MCF 10A (cell line): ENCODE data around the gene PCGF3. TPM values are rescaled to one million over a fixed set of nuclear protein-coding genes. Genes with fewer than 3 reads are reported as not detected.

Experiments used
- BruUV-seq: library from RNA; stranded (reverse); fragments of 400-500 nt; replicated peaks from 2 replicates; lab custom pipeline; 2021; lab: Mats Ljungman, UMichigan
- CTCF ChIA-PET: fragments of 300-600 bp; sonication (Branson Sonifier 250); formaldehyde crosslinking; extraction: SDS; loops from one replicate; lab custom pipeline; 2021; ENCODE audit warnings: antibody characterized with exemption, inconsistent platforms; lab: Yijun Ruan, JAX
- POLR2A ChIA-PET: fragments of 300-600, 350-650 bp; sonication (Branson Sonifier 250); formaldehyde crosslinking; extraction: SDS; loops from one replicate; lab custom pipeline; 2020; ENCODE audit warnings: antibody characterized with exemption, inconsistent platforms; lab: Yijun Ruan, JAX
- DNase-seq: peaks from one replicate; pipeline ENCODE4 v3.0.0-alpha.2; 2018; ENCODE audit not compliant: unreplicated experiment
- H3K27ac Mint-ChIP-seq: one replicate; pipeline ENCODE4 v1.8.0; 2022; ENCODE audit warnings: mild to moderate bottlenecking, low read depth, mixed read lengths; ENCODE audit not compliant: unreplicated experiment
- H3K27me3 Mint-ChIP-seq: one replicate; pipeline ENCODE4 v1.8.0; 2022; ENCODE audit warnings: mixed read lengths; ENCODE audit not compliant: insufficient read depth, unreplicated experiment
- H3K36me3 Mint-ChIP-seq: one replicate; pipeline ENCODE4 v1.8.0; 2022; ENCODE audit warnings: mild to moderate bottlenecking, moderate library complexity, mixed read lengths; ENCODE audit not compliant: insufficient read depth, unreplicated experiment
- H3K4me1 Mint-ChIP-seq: one replicate; pipeline ENCODE4 v1.8.0; 2022; ENCODE audit warnings: mixed read lengths; ENCODE audit not compliant: insufficient read depth, unreplicated experiment
- H3K4me3 Mint-ChIP-seq: one replicate; pipeline ENCODE4 v1.8.0; 2022; ENCODE audit warnings: mild to moderate bottlenecking, moderate library complexity, mixed read lengths; ENCODE audit not compliant: unreplicated experiment
- H3K9me3 Mint-ChIP-seq: one replicate; pipeline ENCODE4 v1.8.0; 2022; ENCODE audit warnings: mixed read lengths; ENCODE audit not compliant: unreplicated experiment
- intact Hi-C: fragments of 100-400 bp; cut with micrococcal nuclease; formaldehyde crosslinking; loops from 2 replicates; pipeline ENCODE4 v1.14.1; 2022
- total RNA-seq: library from RNA; stranded (reverse); gene quantifications from 2 replicates; pipeline ENCODE4 v1.2.3, GENCODE V29; 2022
- TF ChIP-seq, protein P1 (sequence below): fragments of 200-600 bp; IDR thresholded peaks from one replicate; pipeline ENCODE4 v1.8.0; 2022; ENCODE audit warnings: antibody characterized with exemption, mild to moderate bottlenecking; ENCODE audit not compliant: unreplicated experiment

PCGF3 gene
- total RNA-seq, 1 experiment from 2014 or later, result 26.5 TPM

DNA sequence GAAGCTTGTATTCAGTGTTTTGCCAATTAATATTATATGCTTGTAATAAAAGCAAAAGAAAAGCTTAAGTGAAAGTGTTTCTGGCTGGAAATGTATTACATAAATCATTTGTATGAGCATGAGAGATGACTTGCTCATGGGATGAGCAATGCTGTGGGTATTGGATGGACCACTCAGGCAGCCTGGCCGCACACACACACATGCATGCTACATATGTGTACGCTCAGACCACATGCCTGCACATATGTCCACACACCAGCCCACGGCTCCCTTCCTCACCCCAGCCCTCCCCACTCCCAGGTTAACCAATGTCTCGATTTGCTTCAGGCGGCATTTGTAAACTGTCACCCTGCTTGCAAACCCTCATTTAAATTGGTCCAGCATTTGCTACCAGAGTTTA lies 64.4 kb downstream of the PCGF3 start:
- TF ChIP-seq, protein P1, sequence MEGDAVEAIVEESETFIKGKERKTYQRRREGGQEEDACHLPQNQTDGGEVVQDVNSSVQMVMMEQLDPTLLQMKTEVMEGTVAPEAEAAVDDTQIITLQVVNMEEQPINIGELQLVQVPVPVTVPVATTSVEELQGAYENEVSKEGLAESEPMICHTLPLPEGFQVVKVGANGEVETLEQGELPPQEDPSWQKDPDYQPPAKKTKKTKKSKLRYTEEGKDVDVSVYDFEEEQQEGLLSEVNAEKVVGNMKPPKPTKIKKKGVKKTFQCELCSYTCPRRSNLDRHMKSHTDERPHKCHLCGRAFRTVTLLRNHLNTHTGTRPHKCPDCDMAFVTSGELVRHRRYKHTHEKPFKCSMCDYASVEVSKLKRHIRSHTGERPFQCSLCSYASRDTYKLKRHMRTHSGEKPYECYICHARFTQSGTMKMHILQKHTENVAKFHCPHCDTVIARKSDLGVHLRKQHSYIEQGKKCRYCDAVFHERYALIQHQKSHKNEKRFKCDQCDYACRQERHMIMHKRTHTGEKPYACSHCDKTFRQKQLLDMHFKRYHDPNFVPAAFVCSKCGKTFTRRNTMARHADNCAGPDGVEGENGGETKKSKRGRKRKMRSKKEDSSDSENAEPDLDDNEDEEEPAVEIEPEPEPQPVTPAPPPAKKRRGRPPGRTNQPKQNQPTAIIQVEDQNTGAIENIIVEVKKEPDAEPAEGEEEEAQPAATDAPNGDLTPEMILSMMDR, result no peak
- H3K27me3 Mint-ChIP-seq, result no peaks in the 10 kb centered on the region
- intact Hi-C loops, result no loop called here
- no peak overlapping the region for H3K27ac Mint-ChIP-seq
- no TSS peak for BruUV-seq
- H3K4me1 Mint-ChIP-seq, result peaks cover 19% of the 10 kb centered on the region
- CTCF ChIA-PET, result interaction anchor here (1.3 kb wide), 1 partner anchor 28 kb away, joined by 4 read pairs; no protein-coding TSS in a partner anchor
- H3K9me3 Mint-ChIP-seq, result no peaks in the 10 kb centered on the region
- no peak overlapping the region for H3K4me3 Mint-ChIP-seq
- no peak for DNase-seq
- H3K36me3 Mint-ChIP-seq, result peaks cover 69% of the 10 kb centered on the region
- POLR2A ChIA-PET, result interaction anchor here (8.5 kb wide), 1 partner anchor 11 kb away, joined by 68 read pairs; no protein-coding TSS in a partner anchor

DNA sequence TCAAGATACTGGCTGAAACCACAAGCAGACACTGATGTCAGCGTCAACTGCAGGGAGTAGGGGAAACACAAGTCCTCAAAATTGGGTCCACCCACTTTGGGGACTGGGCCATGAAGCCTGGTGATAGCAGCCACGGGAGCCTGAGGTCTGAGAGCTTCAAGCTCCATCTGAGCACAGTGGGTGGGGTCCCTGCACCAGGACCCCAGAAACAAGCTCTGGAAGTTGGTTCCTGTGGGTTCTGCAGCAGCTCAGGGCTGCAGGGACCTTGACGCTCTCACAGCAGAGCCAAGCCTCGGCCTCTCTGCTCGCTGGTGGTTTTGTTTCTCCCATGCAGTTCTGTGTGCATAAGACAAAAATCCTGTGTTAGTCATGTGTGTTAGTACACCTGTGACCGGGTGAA lies 65.8 kb downstream of the PCGF3 start:
- intact Hi-C loops, result no loop called here
- Mint-ChIP-seq H3K36me3 (peaks cover 69% of the 10 kb centered on the region), H3K27me3 (no peaks in the 10 kb centered on the region), H3K27ac (no peak overlapping the region), H3K4me1 (peaks cover 5% of the 10 kb centered on the region), H3K4me3 (no peak overlapping the region), H3K9me3 (no peaks in the 10 kb centered on the region)
- POLR2A ChIA-PET, result interaction anchor here (8.5 kb wide), 1 partner anchor 9 kb away, joined by 68 read pairs; no protein-coding TSS in a partner anchor
- BruUV-seq, result no TSS peak
- CTCF ChIA-PET, result no interaction called here
- no peak for DNase-seq
- TF ChIP-seq, protein P1, result no peak

DNA sequence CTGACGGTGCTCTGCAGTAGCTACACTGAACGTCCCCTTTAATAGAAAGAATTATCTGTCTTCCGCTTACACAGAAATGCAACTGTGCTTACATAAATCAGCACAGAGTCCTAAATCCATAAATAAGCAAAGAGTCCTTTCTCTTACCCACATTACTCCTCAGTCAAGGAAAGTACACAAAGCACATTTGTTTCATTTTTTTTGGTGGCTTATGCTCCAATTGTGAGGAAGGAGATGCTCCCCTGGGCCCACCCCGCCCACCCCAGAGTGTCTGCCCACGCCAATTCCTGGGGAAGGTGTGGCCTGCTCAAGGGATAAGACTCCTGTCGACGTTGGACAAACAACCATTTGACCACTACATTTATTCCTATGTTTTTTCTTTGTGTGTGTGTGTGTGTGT lies 66.5 kb downstream of the PCGF3 start:
- Mint-ChIP-seq H3K4me3 (no peak overlapping the region), H3K36me3 (peaks cover 69% of the 10 kb centered on the region), H3K27me3 (no peaks in the 10 kb centered on the region), H3K27ac (no peak overlapping the region), H3K9me3 (no peaks in the 10 kb centered on the region), H3K4me1 (peaks cover 7% of the 10 kb centered on the region)
- no TSS peak for BruUV-seq
- ChIA-PET CTCF (no interaction called here), POLR2A (interaction anchor here (8.5 kb wide), 1 partner anchor 8 kb away, joined by 68 read pairs; no protein-coding TSS in a partner anchor)
- intact Hi-C loops, result no loop called here
- no peak for DNase-seq
- TF ChIP-seq, protein P1, result no peak

- Mint-ChIP-seq H3K27ac (no peak overlapping the region), H3K4me1 (peaks cover 12% of the 10 kb centered on the region), H3K4me3 (no peak overlapping the region), H3K27me3 (no peaks in the 10 kb centered on the region), H3K9me3 (no peaks in the 10 kb centered on the region), H3K36me3 (peaks cover 69% of the 10 kb centered on the region)
- intact Hi-C loops, result no loop called here
- DNase-seq, result no peak
- BruUV-seq, result no TSS peak
- TF ChIP-seq, protein P1, result no peak
- CTCF ChIA-PET, result interaction anchor here (0.9 kb wide), 1 partner anchor 31 kb away, joined by 5 read pairs; no protein-coding TSS in a partner anchor
- POLR2A ChIA-PET, result no interaction called here
Measured at GRCh38 chr4:772776-773175, 67.1 kb downstream of the PCGF3 start.
